ENCODE results near the gene TSNAX. TPM values are rescaled to one million over a fixed set of nuclear protein-coding genes. Genes with fewer than 3 reads are reported as not detected.

The TSNAX gene
- total RNA-seq, 1 donor from 2014 or later, result 55.2 TPM

GRCh38 chr1:231519166-231519565 lies 9.3 kb upstream of the TSNAX start:
- no peak for DNase-seq

- no peak for DNase-seq
These were observed 6.4 kb upstream of the TSNAX start for GRCh38 chr1:231522038-231522437.

- no peak for DNase-seq
These were observed 5.4 kb upstream of the TSNAX start for GRCh38 chr1:231522931-231523642.

- DNase-seq, result no peak
These were observed 4.7 kb upstream of the TSNAX start for GRCh38 chr1:231523816-231524215.

DNA sequence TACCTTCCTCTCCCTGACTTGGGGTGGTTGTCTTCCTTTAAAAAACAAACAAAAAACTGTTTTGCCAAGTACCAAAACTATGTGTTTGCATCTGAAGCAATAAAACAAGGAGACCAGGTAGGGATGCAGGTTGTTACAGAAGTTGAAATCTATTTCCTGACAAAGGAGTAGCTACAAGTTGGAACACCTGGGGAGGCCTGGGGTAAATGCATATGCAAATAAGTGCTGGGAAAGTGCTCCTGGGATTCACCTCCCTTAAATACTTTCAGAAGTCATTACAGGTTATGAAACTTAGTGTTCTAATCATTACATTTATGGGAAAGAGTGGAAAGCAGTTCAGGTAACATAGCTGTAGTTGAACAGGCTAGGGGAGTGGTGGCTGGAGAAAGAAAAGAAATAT lies 1.9 kb upstream of the TSNAX start:
- no peak for DNase-seq

DNA sequence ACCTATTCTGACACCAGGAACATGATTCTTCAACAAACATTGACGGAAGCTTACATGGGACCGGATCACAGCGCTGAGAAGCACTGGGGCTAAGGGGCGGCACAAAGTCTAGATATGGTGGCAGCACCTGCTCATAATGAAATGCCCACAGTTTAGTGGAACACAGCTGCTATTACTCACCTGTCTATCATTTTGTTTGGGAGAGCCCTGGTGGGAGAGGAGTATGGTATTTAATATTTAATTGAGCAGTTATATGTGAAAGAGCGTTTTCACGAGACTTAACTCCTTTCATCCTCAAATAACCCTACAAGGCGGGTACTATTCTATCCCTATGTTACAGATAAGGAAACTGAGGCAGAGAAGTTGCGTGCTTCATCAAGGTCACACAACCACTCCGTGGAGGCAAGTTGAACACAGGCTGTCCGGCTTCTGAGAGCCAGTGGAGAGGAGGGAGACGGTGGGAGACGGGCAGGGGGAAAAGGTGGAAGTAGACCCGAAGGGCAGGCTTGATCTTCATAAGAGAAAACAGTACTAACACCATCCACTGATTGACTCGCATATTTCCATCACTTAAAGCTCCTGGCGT lies 790 bp upstream of the TSNAX start:
- DNase-seq, result no peak

DNA sequence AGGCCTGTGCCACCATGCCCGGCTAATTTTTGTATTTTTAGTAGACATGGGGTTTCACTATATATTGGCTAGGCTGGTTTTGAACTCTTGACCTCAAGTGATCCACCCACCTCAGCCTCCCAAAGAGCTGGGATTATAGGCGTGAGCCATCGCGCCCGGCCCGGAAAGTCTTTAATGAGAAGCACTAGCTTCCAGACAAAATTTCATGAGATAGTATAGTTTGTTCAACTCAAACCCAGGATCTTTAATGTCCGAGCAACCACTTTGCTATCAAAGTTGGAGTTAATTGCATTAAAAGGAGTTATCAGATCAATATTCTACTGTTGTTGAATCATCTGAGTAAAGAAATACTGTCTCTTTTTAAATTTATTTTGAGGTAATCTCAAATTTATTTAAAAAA lies 4.8 kb downstream of the TSNAX start:
- DNase-seq, result no peak

DNA sequence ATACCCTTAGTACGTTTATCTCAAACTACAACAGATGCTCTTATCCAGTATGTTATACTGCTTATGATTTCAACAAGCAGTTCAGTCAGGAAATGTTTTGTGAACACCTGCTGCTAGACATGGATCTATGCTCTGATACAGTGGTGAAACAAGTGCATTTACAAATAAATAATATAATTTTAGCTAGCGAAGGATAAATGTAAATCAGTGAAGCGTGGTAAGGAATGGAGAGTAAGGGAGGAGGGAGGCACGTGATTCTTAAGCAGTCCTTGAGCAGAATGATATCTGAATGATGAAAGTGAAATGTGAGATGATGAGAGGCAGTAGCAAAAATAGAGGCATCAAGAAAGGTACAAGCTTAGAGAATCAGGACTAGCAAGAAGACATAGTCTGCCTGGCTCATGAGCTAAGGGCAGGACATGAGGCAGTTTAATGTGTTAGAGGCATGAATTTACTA lies 6.3 kb downstream of the TSNAX start:
- no peak for DNase-seq

GRCh38 chr1:231536099-231536498 lies 7.6 kb downstream of the TSNAX start:
- no peak for DNase-seq

DNA sequence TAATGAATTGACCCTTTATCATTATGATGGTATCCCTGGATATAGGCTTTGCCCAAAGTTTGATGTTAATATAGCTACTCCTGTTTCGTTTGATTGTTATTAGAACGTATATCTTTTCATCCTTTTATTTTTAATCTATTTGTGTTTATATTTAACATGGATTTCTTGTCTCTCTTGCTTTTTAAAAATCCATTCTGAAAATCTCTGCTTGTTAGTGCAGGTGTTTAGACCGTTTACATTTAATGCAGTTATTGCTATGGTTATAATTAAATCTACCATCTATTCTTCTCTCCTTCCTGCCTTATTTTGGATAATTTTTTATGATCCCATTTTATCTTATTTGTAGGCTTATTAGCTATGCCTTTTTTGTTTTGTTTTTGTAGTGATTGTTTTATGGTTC lies 12.4 kb downstream of the TSNAX start:
- no peak for DNase-seq

DNA sequence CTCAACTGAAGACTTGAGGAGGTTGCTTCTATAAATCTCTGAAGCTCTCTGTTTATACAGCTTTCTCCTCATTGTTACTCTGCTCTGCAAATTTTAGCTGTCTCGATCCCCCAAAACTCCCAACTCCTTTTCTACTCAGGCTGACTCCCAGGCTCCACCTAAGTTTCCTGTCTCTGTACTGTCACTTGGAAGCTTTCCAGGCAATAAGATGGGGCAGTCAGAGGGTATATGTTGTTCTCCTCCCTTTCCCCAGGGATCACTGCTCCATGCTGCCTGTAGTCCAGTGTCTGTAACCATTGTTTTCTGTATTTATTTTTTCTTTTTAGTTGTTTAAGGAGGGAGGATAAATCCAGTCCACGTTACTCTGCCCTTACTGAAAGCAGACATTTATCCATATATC lies 13.4 kb downstream of the TSNAX start:
- no peak for DNase-seq

DNA sequence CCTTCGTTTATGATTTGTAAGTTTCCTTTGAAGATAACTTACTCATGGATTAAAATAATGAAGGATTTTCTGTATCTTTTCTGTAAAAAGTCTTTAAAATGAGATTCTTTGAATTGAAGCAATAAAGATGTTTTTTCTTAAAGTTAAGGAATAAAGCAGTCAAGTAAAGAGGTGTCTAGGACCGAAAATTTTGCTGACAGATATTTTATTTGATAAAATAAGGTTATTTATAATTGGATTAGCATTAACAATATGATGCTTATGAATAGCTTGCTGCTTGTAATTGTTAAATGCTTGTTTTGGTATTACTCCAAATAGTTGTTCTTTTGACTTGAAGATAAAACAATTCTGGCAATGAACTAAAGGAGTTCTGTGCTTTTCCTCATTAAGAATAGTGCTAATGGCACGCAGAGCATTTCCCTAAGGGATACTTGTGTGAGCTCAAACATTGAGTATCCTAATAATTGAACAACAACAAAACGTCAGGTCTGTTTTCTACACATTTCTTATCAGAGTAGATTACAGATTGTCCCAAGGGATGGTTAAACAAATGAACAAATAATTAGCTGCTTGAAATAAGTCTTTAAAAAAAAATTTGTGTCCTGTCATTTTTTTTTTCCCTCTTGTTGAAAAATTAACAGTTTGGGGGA lies 16.6 kb downstream of the TSNAX start:
- no peak for DNase-seq

DNA sequence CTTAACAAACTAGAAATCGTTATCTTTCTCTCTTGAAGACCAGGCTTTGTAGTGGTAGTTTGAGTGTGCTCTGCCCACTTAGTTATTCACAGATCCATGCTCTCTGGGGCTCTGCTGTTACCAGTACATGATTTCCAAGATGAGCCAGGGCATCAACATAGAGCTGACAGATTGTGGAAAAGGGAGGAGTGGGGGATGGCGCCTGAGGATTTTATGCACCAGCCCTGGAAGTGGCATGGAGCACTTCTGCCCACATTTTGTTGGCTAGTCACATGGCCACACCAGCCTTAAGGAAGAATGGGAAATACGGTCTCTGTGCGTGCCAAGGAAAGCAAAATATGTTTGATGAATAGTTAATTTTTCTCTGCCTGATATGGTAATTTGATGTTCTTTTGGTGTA lies 18.2 kb downstream of the TSNAX start:
- DNase-seq, result no peak

DNA sequence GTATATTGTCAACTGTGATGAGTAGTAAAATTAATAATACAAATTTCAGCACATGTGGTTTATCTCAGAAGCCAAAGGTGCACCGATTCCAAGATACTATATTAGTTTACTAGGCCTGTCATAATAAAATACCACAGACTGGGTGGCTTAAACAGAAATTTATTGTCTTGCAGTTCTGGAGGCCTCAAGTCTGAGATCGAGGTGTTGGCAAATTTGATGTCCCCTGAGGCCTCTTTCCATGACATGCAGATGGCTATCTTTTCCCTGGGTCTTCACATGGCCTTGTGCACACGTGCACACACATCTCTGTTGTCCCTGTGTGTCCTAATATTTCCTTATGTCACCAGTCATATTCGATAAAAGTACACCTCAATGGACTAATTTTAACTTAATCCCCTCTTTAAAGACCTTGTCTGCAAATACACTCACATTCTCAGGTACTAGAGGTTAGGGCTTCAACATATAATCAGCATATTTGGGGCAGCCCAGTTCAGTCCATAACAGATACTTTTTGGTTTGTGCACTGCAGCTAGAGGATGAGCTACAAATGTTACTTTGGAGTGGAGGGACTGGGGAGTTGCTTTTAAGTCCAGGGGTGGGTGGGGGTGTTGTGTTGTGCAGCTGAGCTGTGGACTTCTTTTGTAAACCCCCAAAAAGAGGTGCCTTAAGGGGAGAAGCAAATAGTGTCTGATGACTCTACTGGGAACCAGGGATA lies 21.4 kb downstream of the TSNAX start:
- no peak for DNase-seq

- no peak for DNase-seq
These were observed 21.9 kb downstream of the TSNAX start for GRCh38 chr1:231550448-231550781.

- DNase-seq, result no peak
These were observed 24.9 kb downstream of the TSNAX start for GRCh38 chr1:231553320-231553719.

DNA sequence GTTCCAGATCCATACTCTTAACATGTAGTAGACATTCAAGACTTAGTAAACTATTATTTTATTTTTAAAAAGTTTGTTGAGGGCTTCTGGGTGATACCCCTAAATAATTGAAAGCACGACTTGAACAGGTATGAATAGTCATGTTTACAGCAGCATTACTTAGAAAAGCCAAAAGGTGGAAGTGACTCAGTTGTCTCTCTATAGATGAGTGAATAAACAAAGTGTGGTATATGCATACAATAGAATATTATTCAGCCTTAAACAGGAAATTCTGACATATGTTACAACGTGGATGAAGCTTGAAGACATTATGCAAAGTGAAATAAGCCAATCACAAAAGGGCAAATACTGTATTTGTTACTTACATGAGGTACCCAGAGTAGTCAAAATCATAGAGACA lies 26.5 kb downstream of the TSNAX start:
- no peak for DNase-seq

- no peak for DNase-seq
These were observed 28.9 kb downstream of the TSNAX start for GRCh38 chr1:231557411-231557810.

DNA sequence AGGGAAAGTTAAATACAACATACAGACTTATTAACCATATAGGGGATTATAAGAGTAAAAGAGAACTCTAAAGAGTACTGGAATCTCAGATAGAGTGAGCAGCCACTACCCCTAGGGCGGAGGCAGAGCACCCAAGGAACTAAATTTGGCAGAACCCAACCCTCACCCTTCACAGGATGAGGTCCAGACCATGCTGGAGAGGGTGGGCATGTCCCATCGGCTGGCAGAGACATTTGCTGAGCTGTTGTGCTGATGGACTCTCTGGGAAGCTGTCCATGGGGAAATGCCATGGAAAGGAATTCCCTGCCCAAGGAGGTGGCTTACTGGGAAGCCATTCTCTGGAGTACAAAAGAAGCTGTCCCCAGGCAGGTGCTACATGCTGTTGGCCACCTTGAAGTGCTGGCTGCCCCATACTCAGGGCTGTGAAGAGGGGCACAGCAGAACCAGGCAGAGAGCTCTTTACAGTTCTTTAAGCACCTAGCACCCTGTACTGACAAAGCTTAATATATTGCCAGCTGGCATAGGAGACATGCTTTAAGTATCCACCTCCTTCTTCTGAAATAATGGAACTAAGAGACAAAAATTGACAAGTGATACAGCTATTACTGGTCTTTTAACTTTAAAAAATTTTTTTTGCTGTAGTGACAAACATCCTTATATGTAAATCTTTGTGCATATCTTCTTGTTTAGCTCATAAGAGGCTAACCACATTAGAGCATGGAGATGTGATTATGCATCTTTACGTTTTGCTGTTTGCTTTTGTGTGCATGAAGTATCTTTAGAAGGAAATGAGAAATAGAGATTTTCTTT lies 29.6 kb downstream of the TSNAX start:
- no peak for DNase-seq

DNA sequence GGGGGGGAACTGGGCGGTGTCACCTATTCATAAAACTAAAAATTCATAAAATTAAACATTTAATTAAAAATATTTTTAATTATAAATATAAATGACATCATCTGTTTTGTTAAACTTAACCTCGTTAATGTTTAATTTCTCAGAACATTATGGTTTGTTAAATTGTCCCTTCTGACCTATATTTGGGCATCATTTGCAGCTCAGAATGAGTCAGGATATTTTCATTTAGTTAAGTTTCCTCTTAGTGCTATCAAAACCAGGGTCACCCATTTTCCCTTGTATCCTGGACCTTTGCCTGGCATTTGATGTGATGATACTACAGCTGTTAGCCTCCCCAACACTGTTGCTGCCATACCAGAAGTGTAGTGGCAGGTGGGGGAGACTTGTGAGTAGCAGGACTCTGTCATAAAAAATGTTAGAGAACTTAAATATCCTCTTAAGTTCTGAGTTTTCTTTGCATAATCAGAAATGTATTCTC lies 30.3 kb downstream of the TSNAX start:
- peak; percentile 18 for DNase-seq

- no peak for DNase-seq
These were observed 33.3 kb downstream of the TSNAX start for GRCh38 chr1:231561647-231562383.
